ENCODE data around the gene SUMF1.

SUMF1 gene

DNA sequence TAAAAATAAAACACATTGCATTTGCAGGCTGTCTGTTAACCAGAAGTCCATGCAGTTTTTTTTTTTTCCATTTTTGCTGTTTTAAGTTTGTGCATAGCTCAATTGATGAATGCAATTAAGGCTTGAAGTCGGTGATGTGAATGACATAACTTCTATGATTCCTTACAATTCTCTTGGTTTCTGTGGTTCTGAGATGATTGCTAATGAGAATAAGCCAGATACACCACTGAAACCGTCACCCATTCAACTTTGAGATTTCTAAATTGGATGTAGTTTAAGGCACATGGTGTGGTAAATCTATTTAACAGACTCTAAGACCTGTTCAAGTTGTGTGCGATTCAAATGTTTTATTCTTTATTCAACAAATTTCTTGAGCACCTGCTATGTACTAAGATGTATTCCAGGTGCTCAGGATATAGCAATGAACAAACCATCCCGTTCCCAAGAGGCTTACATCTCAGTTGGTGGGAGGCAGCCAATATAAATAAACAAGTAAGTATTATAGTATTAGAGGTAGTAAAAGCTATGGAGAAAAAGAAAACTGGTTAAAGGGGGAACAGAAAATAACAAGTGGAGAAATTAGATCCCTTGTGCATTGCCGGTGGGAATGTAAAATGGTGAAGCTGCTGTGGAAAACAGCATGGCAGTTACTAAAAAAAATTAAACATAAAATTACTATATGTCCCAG is 30.1 kb upstream of the SUMF1 start:
- no peak for FAIRE-seq

DNA sequence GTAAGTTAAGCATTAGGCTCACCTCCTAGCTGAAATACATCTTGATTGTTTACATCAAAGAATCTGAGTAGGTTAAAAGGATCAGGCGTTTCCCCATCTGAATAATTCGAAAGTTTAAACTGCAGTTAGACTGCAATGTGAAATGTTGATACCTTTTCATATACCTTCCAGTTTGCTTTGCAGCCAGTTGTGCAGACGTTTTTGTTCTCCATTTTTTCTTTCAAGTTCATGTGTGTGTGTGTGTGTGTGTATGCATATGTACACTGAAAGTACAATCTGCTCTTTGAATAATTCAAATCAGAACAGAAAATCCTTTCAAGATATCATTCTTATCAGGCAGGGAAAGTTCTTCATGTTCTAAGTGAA is 29.0 kb upstream of the SUMF1 start:
- no peak for FAIRE-seq

DNA sequence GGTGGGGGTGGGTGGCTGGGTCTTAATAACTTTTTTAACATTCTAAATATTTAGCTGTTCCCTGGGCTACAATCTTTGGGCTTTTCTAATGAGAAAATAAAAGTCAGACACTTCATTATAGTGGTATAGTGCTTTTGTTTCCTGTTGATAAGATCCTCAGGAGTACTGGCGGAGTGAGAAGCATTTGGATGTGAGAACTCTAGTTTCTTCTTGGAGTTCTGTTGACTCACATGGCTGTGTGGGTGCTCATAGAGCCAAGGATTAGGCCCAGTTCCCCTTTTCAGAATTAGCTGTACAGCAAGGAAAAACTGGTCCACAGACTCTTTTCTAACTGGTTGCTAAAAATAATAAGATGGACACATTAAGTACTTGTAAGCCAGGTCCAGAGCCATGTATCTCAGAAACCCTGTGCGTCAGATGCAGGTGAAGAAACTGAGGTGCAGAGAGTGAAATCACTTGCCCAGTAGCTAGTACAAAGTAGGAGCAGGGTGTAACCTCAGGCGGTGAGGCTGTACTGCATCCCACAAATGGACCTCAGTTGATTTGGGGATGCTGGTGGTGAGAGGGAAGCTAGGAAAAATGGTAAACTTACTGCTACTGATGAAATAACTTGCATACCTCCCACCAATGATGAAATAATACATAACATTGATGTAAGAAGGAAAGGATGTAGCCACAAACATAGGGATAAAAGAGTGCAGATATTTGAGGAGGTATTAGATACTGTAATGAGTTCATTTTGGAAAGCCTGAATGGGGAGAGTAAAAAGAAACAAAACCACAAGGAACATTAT is 28.4 kb upstream of the SUMF1 start:
- FAIRE-seq = no peak

DNA sequence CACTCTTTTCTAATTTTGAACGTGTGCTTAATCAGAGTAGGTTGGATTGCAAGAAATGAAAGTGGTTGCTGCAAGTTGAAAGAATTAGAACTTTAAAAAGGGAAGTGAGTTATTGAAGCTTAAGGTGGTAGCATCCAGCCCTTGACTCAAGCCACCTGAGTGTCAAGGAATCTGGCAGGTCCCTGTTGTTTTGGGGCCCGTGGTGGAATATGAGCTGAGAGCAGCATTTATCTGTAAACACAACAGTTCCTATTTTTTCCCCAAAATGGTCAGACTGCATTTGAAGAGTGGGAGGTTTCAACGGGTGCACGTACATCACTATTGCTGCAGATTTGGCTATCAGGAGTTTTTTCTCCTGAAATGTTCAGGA is 27.8 kb upstream of the SUMF1 start:
- FAIRE-seq = no peak

DNA sequence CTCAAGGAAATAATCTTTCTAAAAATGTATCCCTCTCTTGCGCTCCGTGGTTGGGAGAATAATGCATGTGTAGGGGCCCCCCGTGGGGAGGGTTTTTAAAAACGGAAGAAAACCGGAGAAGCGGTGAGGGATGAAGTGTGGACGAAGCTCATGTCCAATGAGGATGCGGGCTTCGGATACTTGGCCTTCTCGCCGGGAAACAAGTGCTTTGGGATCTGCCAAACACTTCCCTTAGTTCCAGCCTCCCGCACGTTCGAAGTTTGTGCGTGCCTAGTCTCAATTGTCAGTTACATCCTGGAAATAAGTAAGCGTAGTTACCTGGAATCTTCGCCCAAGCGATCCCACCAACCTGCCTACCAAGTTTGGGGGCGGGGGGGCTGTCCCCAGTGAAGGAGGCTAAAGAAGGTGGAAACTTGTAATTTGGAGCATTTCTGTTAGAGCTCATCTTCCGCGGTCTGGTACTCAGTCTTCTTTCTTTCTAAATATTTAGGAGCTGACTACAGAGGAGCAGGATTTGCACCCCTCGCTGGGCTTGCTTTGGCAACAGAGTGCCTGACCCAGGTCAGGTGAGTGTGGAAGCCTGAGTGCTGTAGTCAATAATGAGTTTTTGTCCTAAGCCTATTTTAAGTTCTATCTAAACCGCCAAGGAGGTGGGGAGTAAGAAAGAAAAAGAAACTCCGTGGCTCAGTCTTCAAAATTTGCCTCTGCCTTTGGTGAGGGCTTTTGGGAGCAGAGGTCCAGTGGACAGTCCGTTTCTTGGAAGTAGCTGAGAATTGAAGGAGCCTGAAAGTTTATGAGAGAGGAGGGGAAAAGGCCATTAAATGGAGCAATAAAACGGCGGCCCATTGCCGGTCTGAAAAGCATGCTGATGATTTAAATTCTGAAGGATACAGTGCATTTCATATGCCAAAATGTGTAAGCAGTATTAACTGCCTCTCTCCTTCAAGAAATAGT is 27.1 kb upstream of the SUMF1 start:
- FAIRE-seq = no peak

DNA sequence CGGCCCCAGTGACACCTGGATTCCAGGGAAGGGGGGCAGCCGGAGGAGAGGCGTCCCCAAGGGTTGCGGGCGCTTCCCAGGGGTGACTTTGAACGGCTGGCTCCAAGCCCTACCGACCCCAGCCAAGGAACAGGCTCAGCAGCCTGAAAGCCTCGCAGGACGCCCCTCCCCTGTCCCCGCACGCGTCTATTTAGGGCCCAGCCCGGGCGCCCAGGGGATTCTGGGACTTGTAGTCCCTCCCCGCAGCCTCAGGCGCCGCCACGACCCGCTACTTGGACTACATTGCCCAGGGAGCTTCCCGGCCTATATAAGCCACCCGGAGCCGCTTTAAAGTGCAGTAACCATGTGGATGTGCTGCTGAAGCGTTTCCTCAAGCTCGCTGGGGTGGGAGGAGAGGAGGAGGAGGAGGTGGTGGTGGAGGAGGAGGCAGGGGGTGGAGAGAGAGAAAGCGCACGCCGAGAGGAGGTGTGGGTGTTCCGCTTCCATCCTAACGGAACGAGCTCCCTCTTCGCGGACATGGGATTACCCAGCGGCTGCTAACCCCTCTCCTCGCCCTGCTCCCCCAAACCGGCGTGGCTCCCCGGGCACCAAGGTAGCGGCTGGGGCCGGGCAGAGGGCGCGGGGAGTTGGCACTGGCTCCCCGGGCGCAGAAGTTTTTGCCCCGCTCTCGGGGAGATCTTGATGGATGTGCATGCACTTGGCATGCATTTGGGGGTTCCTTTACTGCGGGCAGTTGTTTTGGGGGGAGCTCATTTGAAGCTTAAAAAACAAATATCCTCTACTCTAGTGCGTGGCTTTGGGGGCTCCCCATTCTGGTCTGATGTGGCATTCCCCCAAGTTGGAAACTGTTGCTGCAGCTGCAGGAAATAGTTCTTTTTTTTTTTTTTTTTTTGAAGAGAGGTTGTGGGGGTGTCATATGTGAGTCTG is 26.2 kb upstream of the SUMF1 start, which contains the start of gene ITPR1:
ITPR1 (plus strand) TSS at position 335 of the 927 bp plus-strand sequence. CDS start 23,144 bp downstream, outside the sequence.
- no peak for FAIRE-seq

DNA sequence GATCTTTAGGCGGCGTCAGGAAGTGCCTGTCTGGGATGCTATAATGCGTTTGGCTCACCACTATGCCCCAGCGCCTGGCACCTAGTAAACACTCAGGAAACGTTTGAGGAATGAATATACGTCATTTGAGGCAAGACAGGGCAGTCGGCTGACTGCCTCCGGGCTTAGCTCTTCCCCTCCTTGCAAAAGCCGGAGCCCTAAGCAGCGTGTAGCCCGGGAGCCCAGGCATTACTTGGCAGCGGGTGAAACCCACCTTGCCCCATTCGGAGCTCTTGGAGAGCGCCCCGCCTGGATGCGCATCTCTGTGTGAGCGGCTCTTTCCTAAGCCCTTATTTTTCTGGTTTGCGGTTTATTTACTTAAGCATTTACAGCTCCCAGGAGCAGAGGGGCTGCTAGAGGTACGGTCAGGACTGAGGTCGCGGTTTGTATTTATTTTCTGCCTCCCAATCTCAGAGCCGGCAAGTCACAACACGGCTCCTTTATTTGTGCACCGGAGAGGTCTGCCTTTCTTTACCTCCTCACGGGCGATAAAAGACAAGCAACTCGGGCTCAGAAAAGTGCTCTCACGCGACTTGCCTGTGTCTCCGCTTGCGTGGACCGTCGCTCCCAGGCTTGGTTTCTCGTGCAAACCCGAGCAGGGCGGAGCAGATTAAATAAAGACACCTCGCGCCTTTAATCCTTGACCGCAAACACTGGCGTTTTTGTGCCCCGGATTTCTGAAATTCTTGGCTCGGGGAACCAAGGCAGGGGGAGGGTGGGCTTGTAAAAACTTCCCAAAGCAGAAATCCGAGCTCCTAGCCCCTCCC is 25.3 kb upstream of the SUMF1 start:
- no peak for FAIRE-seq

DNA sequence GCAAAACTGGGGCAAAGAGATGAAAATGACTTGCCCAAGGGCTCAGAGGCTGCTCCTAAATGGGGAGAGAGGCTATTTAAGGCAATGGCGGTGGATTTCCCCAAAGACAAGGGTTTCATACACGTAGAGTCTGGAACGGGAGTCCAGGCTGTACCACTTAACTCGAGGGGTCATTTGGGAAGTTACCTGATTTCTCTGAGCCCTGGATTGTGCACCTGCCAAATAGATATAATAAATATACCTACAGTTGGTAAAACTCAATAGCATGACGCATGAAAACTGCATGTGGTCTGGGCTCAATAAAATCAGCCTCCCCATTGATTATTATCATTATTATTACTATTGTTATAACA is 24.8 kb upstream of the SUMF1 start:
- FAIRE-seq = no peak

DNA sequence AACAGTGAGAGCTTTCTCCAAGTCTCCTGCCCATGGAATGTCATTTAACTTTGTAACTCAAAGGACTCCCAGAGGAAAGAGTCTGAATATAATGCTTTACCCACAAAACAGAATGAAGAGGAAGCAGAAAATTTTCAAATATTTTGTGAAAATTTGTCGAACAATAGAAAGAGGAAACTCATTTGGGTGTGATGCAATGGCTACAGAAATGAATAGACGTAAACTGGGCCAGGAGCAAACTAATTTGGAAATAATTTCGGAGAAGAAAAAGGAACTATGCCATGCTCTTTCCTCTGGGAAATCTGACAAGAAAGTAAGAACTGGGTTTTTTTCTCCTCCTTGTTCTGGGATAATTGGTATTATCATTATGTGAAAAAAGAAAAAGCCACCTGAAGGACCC is 11.2 kb upstream of the SUMF1 start:
- FAIRE-seq = no peak

DNA sequence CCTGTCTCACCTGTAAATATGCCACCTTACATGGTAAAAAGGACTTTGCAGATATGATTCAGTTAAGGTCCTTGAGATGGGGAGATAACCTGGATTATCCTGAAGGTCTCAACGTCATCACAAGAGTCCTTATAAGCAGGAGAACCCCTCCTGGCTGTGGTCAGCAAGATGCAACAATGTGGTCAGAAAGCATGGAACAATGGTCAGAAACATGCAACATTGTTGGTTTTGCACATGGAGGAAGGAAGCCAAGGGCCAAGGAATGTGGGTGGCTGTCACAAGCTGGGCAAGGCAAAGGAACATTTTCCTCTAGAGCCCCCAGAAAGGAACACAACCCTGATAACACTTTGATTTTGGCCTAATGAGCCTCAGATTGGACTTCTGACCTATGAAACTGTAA is 9.4 kb upstream of the SUMF1 start:
- no peak for FAIRE-seq

DNA sequence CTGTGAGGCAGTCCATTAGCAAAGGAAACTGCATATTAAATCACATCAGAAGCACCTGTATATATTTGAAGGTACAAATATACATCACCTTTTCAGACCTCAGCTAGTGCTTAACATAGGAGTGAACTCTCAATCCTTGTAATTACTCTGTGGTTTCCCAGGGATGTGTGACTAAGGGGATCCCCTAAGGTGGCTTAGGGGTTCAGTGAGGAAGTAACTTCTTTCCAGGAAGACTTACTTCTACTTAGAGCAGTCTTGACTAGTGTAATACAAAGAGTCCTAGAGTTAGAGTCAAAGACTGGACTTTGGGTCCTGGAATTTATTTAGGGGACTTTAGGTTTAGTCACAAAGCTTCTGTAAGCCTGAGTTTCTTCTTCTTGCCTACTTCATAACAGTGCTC is 8.7 kb upstream of the SUMF1 start:
- no peak for FAIRE-seq

DNA sequence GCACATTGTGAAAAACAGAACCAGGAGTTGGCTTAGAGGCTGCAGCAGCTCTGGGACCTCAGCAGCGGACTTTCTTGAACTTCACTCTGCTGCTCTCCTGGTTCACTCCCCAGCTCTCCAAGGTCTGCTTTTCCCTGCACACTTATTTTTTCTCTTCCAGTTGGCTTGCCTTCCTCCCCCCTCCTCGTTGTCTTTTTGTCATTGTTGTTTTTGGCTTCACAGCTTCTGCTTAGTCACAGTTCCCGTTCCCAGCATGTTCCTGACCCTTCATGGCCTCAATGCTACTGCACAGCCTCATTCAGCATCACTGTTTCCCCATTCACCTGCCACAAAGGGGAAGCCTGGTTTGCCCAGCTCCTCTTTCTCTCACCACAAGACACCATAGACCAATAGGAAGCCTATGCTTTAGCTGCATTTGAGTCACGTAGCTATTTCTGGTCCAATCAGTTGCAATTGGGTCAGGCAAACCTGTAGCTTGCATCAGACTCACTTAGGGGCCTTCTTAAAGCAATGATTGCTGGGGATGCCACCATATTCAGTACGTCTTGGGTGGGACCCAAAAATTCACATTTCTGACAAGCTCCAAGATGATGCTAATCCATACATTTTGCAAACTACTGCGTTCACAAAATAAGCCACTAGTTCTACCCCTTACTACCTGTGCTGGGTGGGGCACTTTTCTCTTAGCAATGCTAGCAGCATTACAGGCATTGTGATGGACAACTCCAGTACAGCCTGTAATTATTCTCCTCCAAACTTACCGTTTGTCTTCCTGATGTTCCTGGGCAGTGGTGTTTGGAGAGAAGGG is 7.8 kb upstream of the SUMF1 start:
- no peak for FAIRE-seq

DNA sequence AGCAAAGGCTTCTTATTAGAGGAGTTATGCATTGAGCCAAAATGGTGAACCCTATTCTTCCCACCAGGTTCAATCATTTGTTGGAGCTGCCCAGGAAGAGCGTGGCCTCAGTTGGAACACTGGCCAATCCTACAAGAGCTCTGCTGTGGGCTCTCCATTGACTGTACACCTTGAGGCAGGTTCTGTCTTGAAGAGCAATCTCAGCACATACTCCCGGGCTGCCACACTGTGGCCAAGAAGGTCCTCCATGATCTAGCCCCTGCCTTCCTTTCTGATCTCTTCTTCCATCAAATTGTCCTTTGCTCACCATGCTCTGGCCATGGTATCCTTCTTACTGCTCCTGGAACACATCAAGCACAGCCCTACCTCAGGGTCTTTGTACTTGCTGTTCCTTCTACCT is 5.7 kb upstream of the SUMF1 start:
- no peak for FAIRE-seq

DNA sequence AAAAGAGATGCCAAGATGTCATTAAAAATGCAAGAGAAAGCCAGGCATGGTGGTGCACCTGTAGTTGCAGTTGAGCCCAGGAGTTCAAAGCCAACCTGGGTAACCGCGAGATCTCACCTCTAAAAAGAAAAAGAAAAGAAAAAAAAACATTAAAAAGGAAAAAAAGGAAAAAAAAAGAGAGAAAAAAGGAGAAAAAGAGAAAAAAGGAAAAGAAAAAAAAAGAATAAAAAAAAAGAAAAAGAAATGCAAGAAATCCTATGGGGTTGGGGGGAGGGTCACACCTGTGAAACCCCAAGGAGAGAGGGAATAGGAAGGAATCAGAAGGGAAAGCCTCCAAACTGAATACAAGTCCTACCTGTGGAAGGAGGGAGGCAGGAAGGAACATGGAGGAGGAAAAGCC is 5.2 kb upstream of the SUMF1 start:
- FAIRE-seq = no peak

DNA sequence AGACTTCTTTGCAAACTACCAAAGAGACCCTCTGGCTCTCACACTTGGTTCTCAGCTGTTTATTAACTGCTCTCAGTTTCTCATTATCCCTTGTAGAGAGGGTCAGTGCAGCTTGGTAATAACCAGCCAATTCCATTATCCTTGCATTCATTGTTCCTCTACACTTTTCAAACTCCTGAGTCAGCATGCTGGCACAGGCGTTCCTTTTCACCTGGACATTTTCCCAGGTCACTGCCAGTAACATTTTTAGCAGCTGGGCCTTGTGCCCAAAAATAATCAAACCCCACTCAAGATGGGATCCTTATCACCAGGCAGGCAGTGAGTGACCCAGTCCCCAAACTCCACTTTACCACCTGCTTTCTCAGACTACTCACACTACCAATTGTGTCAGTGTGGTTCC is 4.8 kb upstream of the SUMF1 start:
- no peak for FAIRE-seq

DNA sequence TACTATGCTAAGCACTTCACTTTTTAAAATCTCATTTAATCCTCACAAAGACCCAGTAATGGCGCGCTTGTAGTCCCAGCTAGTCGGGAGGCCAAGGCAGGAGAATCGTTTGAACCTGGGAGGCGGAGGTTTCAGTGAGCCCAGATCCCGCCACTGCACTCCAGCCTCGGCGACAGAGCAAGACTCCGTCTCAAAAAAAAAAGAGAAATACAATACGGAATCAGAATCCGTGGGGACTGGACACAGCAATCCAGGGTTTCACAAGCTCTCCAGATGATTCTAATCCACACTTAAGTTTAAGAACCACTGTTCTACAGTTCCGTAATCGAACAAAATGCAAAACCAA is 426 bp upstream of the SUMF1 start:
- FAIRE-seq = peak; percentile 45

DNA sequence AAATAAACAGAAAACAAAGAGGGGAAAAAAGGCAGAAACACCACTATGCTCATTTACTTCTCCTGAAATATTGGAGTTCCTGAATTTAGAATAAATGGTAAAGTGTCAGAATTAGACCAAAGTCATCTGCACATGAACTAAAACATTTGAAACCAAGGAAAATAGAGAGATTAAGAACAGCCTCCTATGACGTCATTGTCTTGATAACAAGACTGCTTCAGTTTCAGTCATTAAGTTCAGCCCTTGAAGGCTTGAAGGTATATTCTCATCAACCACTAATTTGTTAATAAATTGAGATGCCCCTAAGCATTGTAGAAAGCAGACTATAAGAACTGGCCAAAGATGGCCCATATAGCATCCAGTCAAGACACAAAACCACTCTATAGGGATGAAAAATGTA is 2.5 kb downstream of the SUMF1 start:
- no peak for FAIRE-seq

DNA sequence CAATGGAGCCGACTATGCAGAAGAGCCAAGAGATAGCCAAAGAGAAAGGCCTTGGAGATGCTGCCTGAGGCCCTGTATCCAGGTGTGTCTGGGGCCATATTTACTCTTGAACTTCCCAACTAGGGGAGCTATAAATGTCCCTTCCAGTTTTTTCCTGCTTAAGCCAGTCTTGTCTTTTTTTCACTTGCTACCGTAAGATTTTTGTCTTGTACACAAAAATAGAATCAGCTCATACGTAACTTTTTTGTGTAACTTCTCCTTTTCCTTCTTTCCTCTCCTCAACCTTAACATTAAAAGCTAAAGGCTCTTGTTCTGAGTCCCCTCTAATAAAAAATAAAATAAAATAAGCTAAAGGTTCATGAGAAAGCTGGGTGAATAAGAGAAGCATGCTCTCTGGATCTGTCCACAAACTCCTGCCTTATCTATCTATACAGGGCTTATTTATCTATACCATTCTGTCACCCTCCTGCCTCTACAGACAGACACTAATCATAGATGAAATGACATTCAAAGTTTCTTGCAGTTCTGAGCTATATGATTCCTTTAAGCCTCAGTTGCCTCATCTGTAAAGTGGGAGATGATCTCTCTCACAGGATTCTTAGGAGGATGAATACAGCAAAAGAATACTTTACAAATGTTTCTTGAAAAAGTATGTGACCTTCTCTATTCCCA is 4.6 kb downstream of the SUMF1 start:
- no peak for FAIRE-seq

DNA sequence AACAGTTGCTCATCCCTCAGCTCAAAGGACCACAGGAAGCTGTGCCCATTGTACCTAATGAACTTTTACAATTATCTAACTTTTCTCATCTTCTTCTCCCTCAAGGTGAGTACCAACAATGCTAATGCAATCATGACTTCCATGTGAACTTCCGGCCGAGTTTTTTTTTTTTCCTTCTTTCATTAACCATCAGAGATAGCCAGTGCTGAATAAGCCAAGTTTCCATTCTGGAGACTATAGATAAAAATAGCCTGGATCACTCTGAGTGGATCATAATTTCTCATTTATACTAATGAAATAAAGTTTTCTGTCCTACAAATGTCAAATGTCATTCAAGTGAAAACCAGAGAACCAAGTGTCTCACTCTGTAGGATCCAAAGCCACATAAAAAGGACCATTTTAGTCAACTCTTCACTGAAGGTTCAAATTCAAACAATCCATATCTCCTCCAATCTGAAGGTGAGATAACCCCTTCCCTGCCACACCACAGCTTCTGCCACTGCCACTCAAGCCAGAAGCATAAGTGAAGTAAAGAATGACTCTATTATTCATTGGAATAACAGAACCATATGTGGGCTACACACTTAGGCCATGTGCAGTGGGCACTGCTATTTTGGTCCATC is 5.5 kb downstream of the SUMF1 start:
- no peak for FAIRE-seq

DNA sequence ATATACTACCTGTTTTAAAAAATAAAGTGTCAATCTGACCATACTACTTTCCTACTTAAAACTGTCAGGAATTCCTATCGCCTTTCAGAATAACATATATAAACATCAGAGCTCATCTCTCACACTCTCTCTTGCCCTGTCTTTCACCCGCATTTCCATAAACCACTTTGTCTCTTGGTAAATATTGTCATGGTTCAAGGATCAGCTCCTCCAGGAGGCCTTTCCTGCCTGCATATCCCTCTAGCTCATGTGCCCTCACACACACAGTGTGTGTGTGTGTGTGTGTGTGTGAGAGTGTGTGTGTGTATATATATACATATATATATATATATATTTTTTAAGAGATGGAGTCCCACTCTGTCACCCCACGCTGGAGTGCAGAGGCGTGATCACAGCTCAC is 6.7 kb downstream of the SUMF1 start:
- no peak for FAIRE-seq

All from islet of Langerhans (tissue), 1 donor.